Measurements from ENCODE around the gene SNED1. TPM values are rescaled to one million over a fixed set of nuclear protein-coding genes. Genes with fewer than 3 reads are reported as not detected.

SNED1 gene
- total and polyA plus RNA-seq, 9 of the 15 experiments (the other 6 are each of a cell fraction or from before 2014, with no cell fraction given) = 0.03 to 0.07 (median 0.05) TPM; not detected in 5

DNA sequence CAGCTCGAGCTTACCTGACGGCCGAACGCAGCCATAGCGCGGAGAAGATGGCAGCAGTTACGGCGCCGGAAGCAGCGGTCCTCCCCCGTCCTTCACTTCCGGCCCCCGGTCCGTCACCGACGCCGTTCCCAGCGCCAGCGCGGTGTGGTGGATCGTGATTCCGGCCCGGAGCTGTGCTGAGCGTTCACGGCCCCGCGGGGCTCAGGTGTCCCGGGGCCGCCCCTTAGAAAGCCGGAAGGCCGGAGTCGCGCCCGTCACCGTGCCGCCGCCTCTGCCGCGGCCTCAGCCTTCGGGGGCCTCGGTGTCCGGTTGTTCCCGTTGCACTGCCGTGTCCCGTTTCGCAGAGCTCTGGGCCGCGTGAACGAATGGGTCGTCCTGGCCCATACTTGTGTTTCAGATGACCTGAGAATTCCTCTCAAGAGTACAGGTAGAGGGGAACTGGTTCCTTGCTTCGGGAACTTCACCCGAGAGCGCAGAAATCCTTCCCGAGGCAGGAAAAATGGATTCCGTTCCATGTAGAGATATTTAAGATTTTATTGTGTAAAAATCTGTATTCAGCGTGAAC lies 103.9 kb downstream of the SNED1 start, which contains the start of gene MTERF4 (continued):
- no peak for TF ChIP-seq CREB5 (CRISPR knock-in tag; IDR thresholded peaks at IDR 0.05)
- TF ChIP-seq YBX1 (IDR thresholded peaks at IDR 0.05) = no peak
- no peak for TF ChIP-seq BDP1 (IDR thresholded peaks at IDR 0.05; ENCODE audit: insufficient read depth, insufficient read length)
- no peak for TF ChIP-seq CEBPG (CRISPR knock-in tag; IDR thresholded peaks at IDR 0.05)
- no peak for TF ChIP-seq CEBPG (tag; conservative IDR thresholded peaks at IDR 0.05 in 1 of 2, IDR thresholded peaks at IDR 0.05 in 1 of 2)
- TF ChIP-seq MCM3 (IDR thresholded peaks at IDR 0.05) = no peak
- TF ChIP-seq BRD4 (IDR thresholded peaks at IDR 0.05) = no peak
- peak; percentile 51 to 92 (median 89) for TF ChIP-seq YY1 (IDR thresholded peaks at IDR 0.05; ENCODE audit: borderline replicate concordance in 1 of 3, control insufficient read depth in 1 of 3, extremely low read depth in 1 of 3, insufficient read depth in 3 of 3, insufficient read length in 1 of 3, insufficient replicate concordance in 2 of 3, low read depth in 1 of 3, low read length in 2 of 3)
- peak; percentile 83; the same call in 1 of the 2 replicates for TF ChIP-seq CBX1 (IDR thresholded peaks at IDR 0.05; ENCODE audit: low read depth)
- TF ChIP-seq RBM39 (optimal IDR thresholded peaks at IDR 0.05; ENCODE audit: low read depth, low read length) = no peak
- TF ChIP-seq ARID2 (IDR thresholded peaks at IDR 0.05) = no peak
- no peak for TF ChIP-seq JUNB (CRISPR knock-in tag; conservative IDR thresholded peaks at IDR 0.05)
- TF ChIP-seq FOXK1 (CRISPR knock-in tag; IDR thresholded peaks at IDR 0.05; ENCODE audit: borderline replicate concordance) = no peak
- TF ChIP-seq, protein P1, sequence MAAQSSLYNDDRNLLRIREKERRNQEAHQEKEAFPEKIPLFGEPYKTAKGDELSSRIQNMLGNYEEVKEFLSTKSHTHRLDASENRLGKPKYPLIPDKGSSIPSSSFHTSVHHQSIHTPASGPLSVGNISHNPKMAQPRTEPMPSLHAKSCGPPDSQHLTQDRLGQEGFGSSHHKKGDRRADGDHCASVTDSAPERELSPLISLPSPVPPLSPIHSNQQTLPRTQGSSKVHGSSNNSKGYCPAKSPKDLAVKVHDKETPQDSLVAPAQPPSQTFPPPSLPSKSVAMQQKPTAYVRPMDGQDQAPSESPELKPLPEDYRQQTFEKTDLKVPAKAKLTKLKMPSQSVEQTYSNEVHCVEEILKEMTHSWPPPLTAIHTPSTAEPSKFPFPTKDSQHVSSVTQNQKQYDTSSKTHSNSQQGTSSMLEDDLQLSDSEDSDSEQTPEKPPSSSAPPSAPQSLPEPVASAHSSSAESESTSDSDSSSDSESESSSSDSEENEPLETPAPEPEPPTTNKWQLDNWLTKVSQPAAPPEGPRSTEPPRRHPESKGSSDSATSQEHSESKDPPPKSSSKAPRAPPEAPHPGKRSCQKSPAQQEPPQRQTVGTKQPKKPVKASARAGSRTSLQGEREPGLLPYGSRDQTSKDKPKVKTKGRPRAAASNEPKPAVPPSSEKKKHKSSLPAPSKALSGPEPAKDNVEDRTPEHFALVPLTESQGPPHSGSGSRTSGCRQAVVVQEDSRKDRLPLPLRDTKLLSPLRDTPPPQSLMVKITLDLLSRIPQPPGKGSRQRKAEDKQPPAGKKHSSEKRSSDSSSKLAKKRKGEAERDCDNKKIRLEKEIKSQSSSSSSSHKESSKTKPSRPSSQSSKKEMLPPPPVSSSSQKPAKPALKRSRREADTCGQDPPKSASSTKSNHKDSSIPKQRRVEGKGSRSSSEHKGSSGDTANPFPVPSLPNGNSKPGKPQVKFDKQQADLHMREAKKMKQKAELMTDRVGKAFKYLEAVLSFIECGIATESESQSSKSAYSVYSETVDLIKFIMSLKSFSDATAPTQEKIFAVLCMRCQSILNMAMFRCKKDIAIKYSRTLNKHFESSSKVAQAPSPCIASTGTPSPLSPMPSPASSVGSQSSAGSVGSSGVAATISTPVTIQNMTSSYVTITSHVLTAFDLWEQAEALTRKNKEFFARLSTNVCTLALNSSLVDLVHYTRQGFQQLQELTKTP (IDR thresholded peaks at IDR 0.05; ENCODE audit: low read depth in 1 of 2, partially characterized antibody in 2 of 2) = no peak
- TF ChIP-seq ATF1 (CRISPR knock-in tag; IDR thresholded peaks at IDR 0.05) = peak; percentile 60
- TF ChIP-seq ATF1 (tag; IDR thresholded peaks at IDR 0.05) = peak; percentile 87
- peak; percentile 29; the same call in 1 of the 2 replicates for TF ChIP-seq EGR1 (conservative IDR thresholded peaks at IDR 0.05)
- no peak for TF ChIP-seq PYGO2 (tag; IDR thresholded peaks at IDR 0.05)
- TF ChIP-seq ZNF668 (CRISPR knock-in tag; IDR thresholded peaks at IDR 0.05) = no peak
- TF ChIP-seq FOSL1 (tag; conservative IDR thresholded peaks at IDR 0.05) = 0 out of 2 replicates have a peak, but pooled peaks have one; percentile 19
- TF ChIP-seq MIER1 (IDR thresholded peaks at IDR 0.05; ENCODE audit: low read depth) = no peak
- TF ChIP-seq HES1 (IDR thresholded peaks at IDR 0.05; ENCODE audit: low read depth) = no peak
- no peak for TF ChIP-seq PRPF4 (IDR thresholded peaks at IDR 0.05; ENCODE audit: insufficient read depth, low read depth, low read length, poor library complexity, severe bottlenecking)
- TF ChIP-seq PHB2 (IDR thresholded peaks at IDR 0.05; ENCODE audit: low read depth) = no peak
- peak; percentile 45 for TF ChIP-seq PCBP1 (IDR thresholded peaks at IDR 0.05; ENCODE audit: low read depth, low read length, poor library complexity, severe bottlenecking)
